Ishikawa (cell line): Measurements from ENCODE around the gene C11orf21.
A peak's percentile ranks its signal among the peaks of the same experiment; 100 is the strongest.

Experiments
- CEBPB ChIP-seq: IDR thresholded peaks from 2 replicates; pipeline ENCODE4 v1.6.1; 2012
- EGR1 ChIP-seq: IDR thresholded peaks from 2 replicates; pipeline ENCODE4 v1.6.1; 2012
- EP300 ChIP-seq: IDR thresholded peaks from 2 replicates; pipeline ENCODE4 v1.6.1; 2012; ENCODE audit warnings: borderline replicate concordance
- FOXM1 ChIP-seq: IDR thresholded peaks from 2 replicates; pipeline ENCODE4 v1.6.1; 2012; ENCODE audit warnings: low read depth, borderline replicate concordance
- NFIC ChIP-seq: IDR thresholded peaks from 2 replicates; pipeline ENCODE4 v1.6.1; 2012
- RAD21 ChIP-seq: IDR thresholded peaks from 2 replicates; pipeline ENCODE4 v1.6.1; 2012; ENCODE audit warnings: low read depth
- TAF1 ChIP-seq: IDR thresholded peaks from 2 replicates; pipeline ENCODE4 v1.6.1; 2012; ENCODE audit warnings: low read depth, mild to moderate bottlenecking
- TEAD4 ChIP-seq: IDR thresholded peaks from 2 replicates; pipeline ENCODE4 v1.6.1; 2012
- YY1 ChIP-seq: IDR thresholded peaks from 2 replicates; pipeline ENCODE4 v1.6.1; 2012; ENCODE audit warnings: low read depth
- ZBTB7A ChIP-seq: IDR thresholded peaks from 2 replicates; pipeline ENCODE4 v1.6.1; 2012; ENCODE audit warnings: low read depth
- TF ChIP-seq, protein P1 (sequence below): IDR thresholded peaks from 2 replicates; pipeline ENCODE4 v1.6.1; 2012
- TF ChIP-seq, protein P2 (sequence below): IDR thresholded peaks from 2 replicates; pipeline ENCODE4 v1.6.1; 2012; ENCODE audit warnings: low read depth, mild to moderate bottlenecking
- TF ChIP-seq, protein P3 (sequence below): IDR thresholded peaks from 2 replicates; pipeline ENCODE4 v1.6.1; 2012

The C11orf21 gene

DNA sequence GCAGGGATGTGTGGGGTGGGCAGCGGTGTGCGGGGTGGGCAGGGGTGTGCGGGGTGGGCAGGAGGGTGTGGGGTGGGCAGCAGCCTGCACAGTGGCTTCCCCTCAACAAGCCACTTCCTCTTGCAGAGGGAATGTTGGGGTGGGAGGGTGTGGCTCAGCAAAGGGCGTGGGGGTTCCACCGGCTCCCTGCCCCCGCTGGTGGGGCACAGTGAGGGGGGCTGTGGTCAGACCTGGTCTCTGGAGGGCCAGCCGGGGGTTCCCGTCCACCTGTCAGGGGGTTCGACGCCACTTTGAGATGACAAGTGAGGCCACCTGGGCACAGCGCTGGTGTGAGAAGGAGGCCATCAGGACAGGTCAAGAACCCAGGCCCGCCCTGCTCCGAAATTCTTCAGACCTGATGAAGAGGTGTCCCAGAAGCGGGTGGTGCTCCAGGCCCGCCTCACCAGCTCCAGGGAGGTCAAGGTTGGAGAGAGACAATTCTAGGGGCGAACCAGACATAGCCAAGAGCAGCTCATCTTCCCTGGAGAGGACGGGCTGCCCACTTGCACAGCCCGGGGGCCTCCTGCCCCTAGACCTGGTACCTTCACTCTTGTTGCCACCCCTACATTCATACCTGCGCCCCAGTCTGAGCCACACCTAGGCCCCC, 1.3 kb downstream of the C11orf21 start:
- TF ChIP-seq YY1 (no peak), EP300 (no peak), TAF1 (no peak), EGR1 (no peak), CEBPB (no peak), RAD21 (no peak)
- TF ChIP-seq, protein P1, sequence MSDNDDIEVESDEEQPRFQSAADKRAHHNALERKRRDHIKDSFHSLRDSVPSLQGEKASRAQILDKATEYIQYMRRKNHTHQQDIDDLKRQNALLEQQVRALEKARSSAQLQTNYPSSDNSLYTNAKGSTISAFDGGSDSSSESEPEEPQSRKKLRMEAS: no peak
- TF ChIP-seq, protein P2, sequence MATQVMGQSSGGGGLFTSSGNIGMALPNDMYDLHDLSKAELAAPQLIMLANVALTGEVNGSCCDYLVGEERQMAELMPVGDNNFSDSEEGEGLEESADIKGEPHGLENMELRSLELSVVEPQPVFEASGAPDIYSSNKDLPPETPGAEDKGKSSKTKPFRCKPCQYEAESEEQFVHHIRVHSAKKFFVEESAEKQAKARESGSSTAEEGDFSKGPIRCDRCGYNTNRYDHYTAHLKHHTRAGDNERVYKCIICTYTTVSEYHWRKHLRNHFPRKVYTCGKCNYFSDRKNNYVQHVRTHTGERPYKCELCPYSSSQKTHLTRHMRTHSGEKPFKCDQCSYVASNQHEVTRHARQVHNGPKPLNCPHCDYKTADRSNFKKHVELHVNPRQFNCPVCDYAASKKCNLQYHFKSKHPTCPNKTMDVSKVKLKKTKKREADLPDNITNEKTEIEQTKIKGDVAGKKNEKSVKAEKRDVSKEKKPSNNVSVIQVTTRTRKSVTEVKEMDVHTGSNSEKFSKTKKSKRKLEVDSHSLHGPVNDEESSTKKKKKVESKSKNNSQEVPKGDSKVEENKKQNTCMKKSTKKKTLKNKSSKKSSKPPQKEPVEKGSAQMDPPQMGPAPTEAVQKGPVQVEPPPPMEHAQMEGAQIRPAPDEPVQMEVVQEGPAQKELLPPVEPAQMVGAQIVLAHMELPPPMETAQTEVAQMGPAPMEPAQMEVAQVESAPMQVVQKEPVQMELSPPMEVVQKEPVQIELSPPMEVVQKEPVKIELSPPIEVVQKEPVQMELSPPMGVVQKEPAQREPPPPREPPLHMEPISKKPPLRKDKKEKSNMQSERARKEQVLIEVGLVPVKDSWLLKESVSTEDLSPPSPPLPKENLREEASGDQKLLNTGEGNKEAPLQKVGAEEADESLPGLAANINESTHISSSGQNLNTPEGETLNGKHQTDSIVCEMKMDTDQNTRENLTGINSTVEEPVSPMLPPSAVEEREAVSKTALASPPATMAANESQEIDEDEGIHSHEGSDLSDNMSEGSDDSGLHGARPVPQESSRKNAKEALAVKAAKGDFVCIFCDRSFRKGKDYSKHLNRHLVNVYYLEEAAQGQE: no peak

DNA sequence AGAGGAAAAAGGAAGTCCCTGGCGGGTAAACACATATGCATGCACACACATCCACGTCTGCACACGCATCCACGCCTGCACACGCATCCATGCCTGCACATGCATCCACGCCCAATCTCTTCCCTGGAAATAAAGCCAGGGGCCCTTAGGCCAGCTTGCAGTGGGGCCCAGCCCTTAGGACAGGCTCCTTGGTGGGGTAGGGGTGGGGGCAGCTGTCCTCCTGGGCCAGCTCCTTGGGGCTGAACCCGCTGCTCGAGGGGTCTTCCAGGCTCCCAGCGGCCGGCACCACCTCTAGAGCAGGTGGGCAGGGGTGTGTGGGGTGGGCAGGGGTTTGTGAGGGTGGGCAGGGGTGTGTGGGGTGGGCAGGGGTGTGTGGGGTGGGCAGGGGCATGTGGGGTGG, 1.9 kb downstream of the C11orf21 start:
- TF ChIP-seq RAD21 (no peak), FOXM1 (no peak), TEAD4 (no peak), YY1 (no peak), ZBTB7A (no peak), CEBPB (no peak)

DNA sequence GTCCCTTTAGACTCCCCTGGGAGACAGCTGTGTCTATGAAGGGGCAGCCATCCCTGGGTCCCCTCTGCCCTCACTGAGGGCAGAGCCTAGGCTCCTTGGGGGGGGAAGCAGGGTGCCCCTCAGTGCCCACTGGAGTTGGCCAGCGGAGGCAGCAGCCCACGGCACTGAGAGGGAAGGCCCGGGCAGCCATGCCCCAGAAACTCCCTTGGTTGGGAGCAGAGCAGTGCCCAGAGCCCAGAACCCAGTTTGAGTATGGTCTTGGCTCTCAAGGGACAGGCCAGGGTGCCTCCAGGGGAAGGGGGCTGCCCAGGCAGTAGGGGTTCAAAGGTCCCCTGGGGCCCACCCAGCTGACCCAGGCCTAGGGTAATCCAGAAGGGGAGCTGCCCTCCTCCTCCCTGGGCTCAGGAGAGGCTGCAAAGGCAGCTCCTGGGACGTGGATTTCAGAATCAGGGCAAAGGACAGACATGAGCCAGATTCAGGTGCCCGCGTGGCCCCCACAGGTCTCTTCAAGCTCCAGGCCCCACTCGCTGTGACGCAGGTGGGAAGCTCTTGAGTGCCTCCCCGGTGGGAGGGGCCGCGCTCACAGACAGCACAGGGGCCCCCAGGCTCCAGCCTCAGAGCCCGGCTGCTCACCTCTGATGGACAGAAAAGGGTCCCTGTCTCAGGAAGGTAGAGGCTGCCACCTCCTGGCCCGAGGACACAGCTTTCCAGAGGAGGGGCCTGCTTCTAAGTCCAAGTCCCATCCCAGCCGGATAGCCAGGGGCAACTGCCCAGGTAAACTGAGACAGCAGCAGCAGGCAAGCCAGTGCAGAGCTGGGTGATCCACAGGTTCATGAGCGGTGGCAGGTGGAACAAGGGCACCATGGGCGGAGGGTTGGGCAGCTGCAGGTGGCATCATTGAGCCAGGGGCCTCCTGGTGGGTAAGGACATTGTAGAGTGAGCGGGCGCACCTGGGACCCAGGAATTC, 2.6 kb downstream of the C11orf21 start:
- TF ChIP-seq FOXM1 (no peak), TEAD4 (no peak), EGR1 (no peak), RAD21 (peak; percentile 92), CEBPB (no peak)
- TF ChIP-seq, protein P3, sequence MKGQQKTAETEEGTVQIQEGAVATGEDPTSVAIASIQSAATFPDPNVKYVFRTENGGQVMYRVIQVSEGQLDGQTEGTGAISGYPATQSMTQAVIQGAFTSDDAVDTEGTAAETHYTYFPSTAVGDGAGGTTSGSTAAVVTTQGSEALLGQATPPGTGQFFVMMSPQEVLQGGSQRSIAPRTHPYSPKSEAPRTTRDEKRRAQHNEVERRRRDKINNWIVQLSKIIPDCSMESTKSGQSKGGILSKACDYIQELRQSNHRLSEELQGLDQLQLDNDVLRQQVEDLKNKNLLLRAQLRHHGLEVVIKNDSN: no peak

DNA sequence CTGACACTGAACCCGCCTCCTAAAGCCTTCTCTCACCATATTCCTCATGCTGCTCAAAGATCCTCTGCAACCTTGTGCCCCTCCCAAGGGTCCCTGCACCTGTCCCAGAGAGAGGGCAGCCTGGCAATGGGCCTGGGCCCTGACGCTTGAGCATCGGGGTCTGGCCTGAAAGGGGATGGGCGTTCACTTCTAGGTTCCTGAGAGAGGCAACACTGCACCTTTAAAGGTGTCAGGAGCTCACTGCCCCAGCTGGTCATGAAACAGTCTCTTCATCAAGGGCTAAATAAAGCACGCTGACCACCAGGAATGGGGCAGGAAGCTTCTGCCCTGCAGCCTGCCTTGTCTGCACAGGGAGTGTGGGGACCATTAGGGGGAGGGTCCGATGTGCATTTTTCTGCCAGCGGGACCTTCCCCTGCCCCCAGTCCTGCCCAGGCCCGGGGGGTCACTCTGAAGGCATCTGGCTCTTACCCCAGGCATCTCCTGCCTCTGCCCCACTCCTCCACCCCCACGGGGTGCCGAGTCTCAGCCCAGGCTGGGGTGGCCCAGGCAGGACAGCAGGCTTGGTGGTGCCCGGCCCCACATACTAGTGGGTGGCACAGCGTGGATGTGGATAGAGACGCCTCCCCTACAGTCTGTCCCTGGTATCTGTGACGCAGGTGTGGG, 3.5 kb downstream of the C11orf21 start:
- no peak for TF ChIP-seq RAD21

DNA sequence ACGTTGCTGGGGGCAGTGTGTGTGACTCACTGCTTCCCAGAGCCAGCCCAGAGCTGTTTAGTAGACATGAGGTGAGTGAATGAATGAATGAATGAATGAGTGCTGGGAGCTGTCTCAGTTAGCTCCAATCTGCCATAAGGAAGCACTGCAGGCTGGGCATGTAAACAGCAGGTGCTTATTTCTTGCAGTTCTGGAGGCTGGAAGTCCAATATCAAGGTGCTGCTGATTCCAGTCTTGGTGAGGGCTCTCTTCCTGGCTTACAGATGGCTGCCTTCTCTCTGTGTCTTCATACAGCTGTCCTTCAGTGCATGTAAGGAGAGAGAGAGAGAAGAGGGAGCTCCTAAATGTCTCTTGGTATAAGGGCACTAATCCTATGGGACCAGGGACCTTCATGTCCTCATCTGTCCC, 4.1 kb downstream of the C11orf21 start:
- TF ChIP-seq, protein P2: no peak
- TF ChIP-seq, protein P3: no peak
- TF ChIP-seq CEBPB (no peak), ZBTB7A (no peak), EGR1 (no peak)

DNA sequence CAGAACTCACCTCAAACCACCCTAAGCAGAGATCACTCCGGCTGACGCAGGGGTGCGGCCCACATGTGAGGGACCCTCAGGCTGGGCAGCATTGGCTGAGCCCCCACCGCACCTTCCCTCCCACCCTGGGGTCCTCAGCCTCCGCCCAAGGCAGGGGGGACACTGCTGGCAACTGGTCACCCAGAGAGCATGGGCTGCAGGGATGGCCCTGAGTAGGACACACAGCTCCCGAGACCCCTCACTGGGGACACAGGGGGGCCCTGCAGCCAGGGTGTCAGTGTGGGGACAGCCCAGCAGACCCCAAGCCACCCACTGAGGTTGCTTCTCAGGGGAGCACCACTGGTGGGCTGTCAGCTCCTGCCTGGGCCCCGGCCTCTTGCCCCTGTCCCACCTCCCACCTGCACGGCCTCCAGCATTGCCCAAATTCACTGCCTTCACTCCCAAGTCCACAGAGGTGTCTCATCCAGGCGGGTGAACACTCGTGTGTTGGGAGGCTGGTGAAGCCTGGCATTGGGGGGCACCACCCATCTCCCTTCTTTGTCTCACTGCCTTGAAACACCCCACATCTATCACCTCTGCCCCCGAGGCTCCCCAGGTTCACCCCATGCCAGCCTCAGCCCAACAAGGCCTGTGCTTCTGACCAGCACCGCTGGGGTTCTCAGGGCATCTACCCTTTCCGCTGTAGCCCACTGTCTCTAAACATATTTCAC, 4.7 kb downstream of the C11orf21 start:
- no peak for TF ChIP-seq CEBPB
- no peak for TF ChIP-seq TEAD4
- TF ChIP-seq ZBTB7A: no peak
- no peak for TF ChIP-seq NFIC
- no peak for TF ChIP-seq YY1
- TF ChIP-seq, protein P1: no peak
- no peak for TF ChIP-seq RAD21
